HepG2 (cell line): ENCODE results near the gene OGFOD3. TPM values are rescaled to one million over a fixed set of nuclear protein-coding genes. Genes with fewer than 3 reads are reported as not detected.
A peak's percentile ranks its signal among the peaks of the same experiment; 100 is the strongest.

Experiments used
- FOXK1 ChIP-seq: sonication (generic); formaldehyde crosslinking; IDR thresholded peaks from 2 replicates; pipeline ENCODE4 v1.4.0; 2020; ENCODE audit warnings: low read depth, missing genetic modification reagents, borderline replicate concordance
- HMGA1 ChIP-seq: sonication (generic); formaldehyde crosslinking; conservative IDR thresholded peaks from 2 replicates; pipeline ENCODE4 v1.4.0; 2020; ENCODE audit warnings: missing genetic modification reagents
- HNF4G ChIP-seq, 2 experiments: sonication (generic) in 1 of 2; formaldehyde crosslinking in 1 of 2; IDR thresholded peaks; 2 replicates each; pipeline versions ENCODE4 v1.4.0 to v1.6.1; 2011 to 2020; ENCODE audit warnings: borderline replicate concordance in 2 of 2, low read depth in 2 of 2, mild to moderate bottlenecking in 2 of 2, low read length in 1 of 2, missing genetic modification reagents in 1 of 2, moderate library complexity in 1 of 2
- IRF1 ChIP-seq: sonication (generic); formaldehyde crosslinking; IDR thresholded peaks from 2 replicates; pipeline ENCODE4 v1.4.0; 2020; ENCODE audit warnings: low read depth, mild to moderate bottlenecking, missing genetic modification reagents
- KAT8 ChIP-seq: IDR thresholded peaks from 2 replicates; pipeline ENCODE4 v1.6.1; 2016; ENCODE audit warnings: missing genetic modification reagents, missing compliant biosample characterization
- PBX3 ChIP-seq: sonication (generic); formaldehyde crosslinking; IDR thresholded peaks from 2 replicates; pipeline ENCODE4 v1.8.1; 2023; ENCODE audit warnings: missing genetic modification reagents, inconsistent platforms, borderline replicate concordance
- RFX3 ChIP-seq: IDR thresholded peaks from 2 replicates; pipeline ENCODE4 v1.6.1; 2016; ENCODE audit warnings: missing biosample characterization, missing genetic modification reagents
- SAP130 ChIP-seq: IDR thresholded peaks from 2 replicates; pipeline ENCODE4 v1.6.1; 2016; ENCODE audit warnings: low read depth
- SMC3 ChIP-seq: IDR thresholded peaks from 2 replicates; pipeline ENCODE4 v1.6.1; 2011; ENCODE audit warnings: low read length, improper control_type of control experiment
- SOX13 ChIP-seq, 3 experiments: fragments of 450-650 bp in 1 of 3; sonication (generic) in 1 of 3; formaldehyde crosslinking in 1 of 3; IDR thresholded peaks in 2 of 3; conservative IDR thresholded peaks in 1 of 3; 2 replicates each; pipeline versions ENCODE4 v1.5.0 to v1.6.1; 2016 to 2020; ENCODE audit warnings: antibody characterized with exemption in 1 of 3, mild to moderate bottlenecking in 1 of 3, missing compliant biosample characterization in 1 of 3, missing genetic modification reagents in 1 of 3, moderate library complexity in 1 of 3
- SP140L ChIP-seq: sonication (generic); formaldehyde crosslinking; IDR thresholded peaks from 2 replicates; pipeline ENCODE4 v1.4.0; 2020; ENCODE audit warnings: missing genetic modification reagents, borderline replicate concordance
- TARDBP ChIP-seq: sonication (generic); formaldehyde crosslinking; IDR thresholded peaks from 2 replicates; pipeline ENCODE4 v1.8.0; 2022; ENCODE audit warnings: mild to moderate bottlenecking, missing genetic modification reagents
- TBX3 ChIP-seq: fragments of 450-650 bp; IDR thresholded peaks from 2 replicates; pipeline ENCODE4 v1.6.1; 2017; ENCODE audit warnings: antibody characterized with exemption, mild to moderate bottlenecking, inconsistent platforms, borderline replicate concordance
- TFDP1 ChIP-seq: IDR thresholded peaks from 2 replicates; pipeline ENCODE4 v1.6.1; 2016; ENCODE audit warnings: missing compliant biosample characterization, missing genetic modification reagents, borderline replicate concordance
- ZMYM4 ChIP-seq: sonication (generic); formaldehyde crosslinking; IDR thresholded peaks from 2 replicates; pipeline ENCODE4 v1.8.1; 2023; ENCODE audit warnings: mild to moderate bottlenecking, missing genetic modification reagents
- ZNF329 ChIP-seq: sonication (generic); formaldehyde crosslinking; IDR thresholded peaks from 2 replicates; pipeline ENCODE4 v1.9.0; 2021; ENCODE audit warnings: low read depth, mild to moderate bottlenecking, missing genetic modification reagents
- ZNF629 ChIP-seq: sonication (generic); formaldehyde crosslinking; conservative IDR thresholded peaks from 2 replicates; pipeline ENCODE4 v1.5.0; 2020; ENCODE audit warnings: missing genetic modification reagents
- ZNF674 ChIP-seq: sonication (generic); formaldehyde crosslinking; IDR thresholded peaks from 2 replicates; pipeline ENCODE4 v1.5.0; 2020; ENCODE audit warnings: low read depth, mild to moderate bottlenecking, missing genetic modification reagents
- ZNF83 ChIP-seq: sonication (generic); formaldehyde crosslinking; IDR thresholded peaks from 2 replicates; pipeline ENCODE4 v1.4.0; 2020; ENCODE audit warnings: missing genetic modification reagents, mild to moderate bottlenecking, borderline replicate concordance
- ZNF879 ChIP-seq: sonication (generic); formaldehyde crosslinking; IDR thresholded peaks from 2 replicates; pipeline ENCODE4 v1.8.1; 2023; ENCODE audit warnings: missing genetic modification reagents
- ZSCAN12 ChIP-seq: sonication (generic); formaldehyde crosslinking; IDR thresholded peaks from 2 replicates; pipeline ENCODE4 v1.9.0; 2021; ENCODE audit warnings: mild to moderate bottlenecking, missing genetic modification reagents
- ZSCAN25 ChIP-seq: sonication (generic); formaldehyde crosslinking; IDR thresholded peaks from 2 replicates; pipeline ENCODE4 v1.8.0; 2022; ENCODE audit warnings: mild to moderate bottlenecking, missing genetic modification reagents
- polyA plus RNA-seq, 8 experiments: library from polyadenylated mRNA; depleted of rRNA in 3 of 8; stranded (reverse) in 7 of 8; unstranded in 1 of 8; fragments of >200 nt; fragmentation: Illumina TruSeq in 4 of 8; extraction: Trizol in 4 of 8; gene quantifications; 2 replicates each; pipeline versions ENCODE4 v1.2.1 to v1.2.3, GENCODE V29; 2011 to 2016; ENCODE audit warnings: low read depth in 4 of 8, missing spikeins in 1 of 8, mixed read lengths in 1 of 8; ENCODE audit not compliant: insufficient read depth in 1 of 8
- total RNA-seq, 5 experiments: library from RNA; depleted of rRNA; stranded (reverse); fragments of >200 nt; fragmentation: Illumina TruSeq; extraction: Trizol; gene quantifications; 2 replicates each; pipeline ENCODE4 v1.2.3, GENCODE V29; 2016; ENCODE audit warnings: low read depth in 1 of 5
- TF ChIP-seq, protein P1 (sequence below): IDR thresholded peaks from 2 replicates; pipeline ENCODE4 v1.6.1; 2018; ENCODE audit warnings: missing genetic modification reagents

OGFOD3 gene
- total and polyA plus RNA-seq, 2 of the 13 experiments (the other 11 are each of a cell fraction or from before 2014, with no cell fraction given) = 40.0 to 42.1 TPM

DNA sequence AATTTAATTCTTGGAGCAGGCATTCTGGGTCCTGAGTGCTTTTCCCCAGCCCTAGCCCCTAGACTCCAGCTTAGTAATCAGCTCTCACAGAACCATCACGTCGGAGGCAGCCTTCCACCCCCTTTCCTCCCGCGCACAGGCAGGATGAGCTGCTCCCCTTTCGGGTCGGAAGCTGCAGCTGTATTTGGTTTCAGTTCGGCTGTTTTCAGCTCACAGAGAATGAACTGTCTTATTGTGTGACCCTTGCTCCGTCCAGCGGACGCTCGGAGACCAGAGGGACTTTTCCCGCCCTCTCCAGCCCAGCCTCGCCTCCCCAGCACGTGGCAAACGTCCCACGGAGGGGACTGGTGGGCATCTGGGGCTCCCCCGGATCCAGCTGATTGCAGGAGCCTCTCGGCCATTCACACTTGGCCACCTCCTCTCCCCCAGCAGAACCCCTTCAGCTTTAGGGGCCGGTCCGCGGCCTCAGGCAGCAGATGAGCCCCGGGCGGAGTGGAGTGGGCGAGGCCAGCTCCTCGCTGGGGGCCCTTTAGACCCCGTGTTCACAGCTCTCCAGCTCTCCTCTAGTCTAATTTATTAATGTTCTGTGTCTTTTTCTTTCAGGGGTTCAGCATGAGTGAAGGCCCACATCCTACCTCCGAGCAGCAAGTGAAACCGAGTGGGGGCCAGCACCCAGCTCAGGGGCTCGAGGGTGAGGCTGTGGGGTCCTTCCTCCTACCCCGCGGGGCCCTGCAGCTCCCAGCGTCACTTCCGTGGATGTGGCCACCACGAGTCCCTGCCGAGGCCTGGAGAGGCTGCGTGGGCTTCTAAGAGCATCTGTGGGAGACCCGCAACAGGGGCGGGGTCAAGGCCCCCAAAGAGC, 47.7 kb downstream of the OGFOD3 start (continued):
- TF ChIP-seq HMGA1 (CRISPR knock-in tag) = no peak
- peak; percentile 69 for TF ChIP-seq SAP130 (CRISPR knock-in tag)
- TF ChIP-seq SOX13 (IDR thresholded peaks at IDR 0.05) = no peak
- peak in 1 of 2 experiments; percentile 45; a peak in 1 of 4 replicates for TF ChIP-seq SOX13 (CRISPR knock-in tag; conservative IDR thresholded peaks at IDR 0.05 in 1 of 2, IDR thresholded peaks at IDR 0.05 in 1 of 2)
- TF ChIP-seq TBX3 = no peak
- peak; percentile 69; the same call in 1 of the 2 replicates for TF ChIP-seq KAT8 (CRISPR knock-in tag)
- TF ChIP-seq FOXK1 = peak; percentile 31; the same call in 1 of the 2 replicates
- no peak for TF ChIP-seq SP140L
- TF ChIP-seq ZSCAN12 (CRISPR knock-in tag) = peak; percentile 87; the same call in 1 of the 2 replicates
- peak; percentile 71 for TF ChIP-seq HNF4G (IDR thresholded peaks at IDR 0.05; ENCODE audit: borderline replicate concordance, low read depth, low read length)
- TF ChIP-seq HNF4G (CRISPR knock-in tag; IDR thresholded peaks at IDR 0.05; ENCODE audit: borderline replicate concordance, low read depth) = peak; percentile 58; the same call in 1 of the 2 replicates
- peak; percentile 78 for TF ChIP-seq TARDBP (CRISPR knock-in tag)
- peak; percentile 87; the same call in 1 of the 2 replicates for TF ChIP-seq IRF1 (CRISPR knock-in tag)
- TF ChIP-seq ZMYM4 (CRISPR knock-in tag) = peak; percentile 82
- no peak for TF ChIP-seq SMC3
- peak; percentile 72; the same call in 1 of the 2 replicates for TF ChIP-seq ZNF83 (CRISPR knock-in tag)
- TF ChIP-seq RFX3 = no peak
- no peak for TF ChIP-seq PBX3 (CRISPR knock-in tag)
- TF ChIP-seq ZSCAN25 (CRISPR knock-in tag) = peak; percentile 79
- TF ChIP-seq, protein P1, sequence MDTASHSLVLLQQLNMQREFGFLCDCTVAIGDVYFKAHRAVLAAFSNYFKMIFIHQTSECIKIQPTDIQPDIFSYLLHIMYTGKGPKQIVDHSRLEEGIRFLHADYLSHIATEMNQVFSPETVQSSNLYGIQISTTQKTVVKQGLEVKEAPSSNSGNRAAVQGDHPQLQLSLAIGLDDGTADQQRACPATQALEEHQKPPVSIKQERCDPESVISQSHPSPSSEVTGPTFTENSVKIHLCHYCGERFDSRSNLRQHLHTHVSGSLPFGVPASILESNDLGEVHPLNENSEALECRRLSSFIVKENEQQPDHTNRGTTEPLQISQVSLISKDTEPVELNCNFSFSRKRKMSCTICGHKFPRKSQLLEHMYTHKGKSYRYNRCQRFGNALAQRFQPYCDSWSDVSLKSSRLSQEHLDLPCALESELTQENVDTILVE = no peak
- TF ChIP-seq TFDP1 = peak; percentile 100
- no peak for TF ChIP-seq ZNF329 (CRISPR knock-in tag)
- 0 out of 2 replicates have a peak, but pooled peaks have one; percentile 21 for TF ChIP-seq ZNF629 (CRISPR knock-in tag)
- peak; percentile 76; the same call in 1 of the 2 replicates for TF ChIP-seq ZNF879 (CRISPR knock-in tag)
- TF ChIP-seq ZNF674 (CRISPR knock-in tag) = no peak
